ENCODE data around the gene GIPC2.

DNA sequence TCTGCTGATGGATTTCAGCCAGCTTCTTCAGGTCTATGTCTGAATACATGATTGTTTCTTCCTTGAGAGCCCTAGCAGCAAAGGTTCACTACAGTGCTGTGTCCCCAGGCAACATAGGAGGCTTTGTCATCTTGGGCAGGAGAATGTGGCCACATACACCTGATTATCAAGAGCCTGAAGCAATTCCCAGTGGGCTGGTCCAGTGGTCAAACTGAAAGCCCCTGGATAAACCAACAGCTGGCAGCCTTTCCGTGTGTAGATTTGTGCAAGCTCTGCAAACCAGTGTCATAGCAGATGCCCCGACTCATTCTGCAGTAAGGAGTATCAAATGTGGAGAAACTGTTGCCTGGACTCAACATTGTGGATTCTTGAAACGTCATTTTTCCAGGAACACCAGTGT is 2.3 kb upstream of the GIPC2 start:
- TF ChIP-seq GATA3 (IDR thresholded peaks at IDR 0.05; ENCODE audit: low read depth, low read length) (no peak), GATA2 (IDR thresholded peaks at IDR 0.05; ENCODE audit: low read depth, low read length) (no peak)

All from SH-SY5Y (cell line).